ACC112 (cell line): ENCODE data around the gene WASHC2A.
"Not testable (repeated sequence)": the region's sequence is repeated elsewhere in the genome, so short reads cannot be mapped to it uniquely, and the experiment has no call there.

Experiments used
- H2AFZ ChIP-seq: fragments of 200-600 bp; sonication (generic); one replicate; pipeline ENCODE4 v1.6.0; 2017; ENCODE audit warnings: antibody characterized with exemption, low read length; ENCODE audit not compliant: unreplicated experiment
- H3K27ac ChIP-seq: fragments of 200-600 bp; sonication (generic); 2 replicates; pipeline ENCODE4 v1.5.1; 2014; ENCODE audit warnings: low read depth, mild to moderate bottlenecking, antibody characterized with exemption, low read length, moderate library complexity
- H3K27me3 ChIP-seq: fragments of 200-600 bp; sonication (generic); 2 replicates; pipeline ENCODE4 v1.6.1; 2014; ENCODE audit warnings: mild to moderate bottlenecking, antibody characterized with exemption, low read length, moderate library complexity, mixed read lengths; ENCODE audit not compliant: insufficient read depth
- H3K36me3 ChIP-seq: fragments of 200-600 bp; sonication (generic); 2 replicates; pipeline ENCODE4 v1.6.1; 2016; ENCODE audit warnings: mild to moderate bottlenecking, antibody characterized with exemption, low read length, moderate library complexity, mixed read lengths; ENCODE audit not compliant: insufficient read depth
- H3K4me1 ChIP-seq: fragments of 200-600 bp; sonication (generic); one replicate; pipeline ENCODE4 v1.6.1; 2016; ENCODE audit warnings: low read length, mixed read lengths; ENCODE audit not compliant: insufficient read depth, unreplicated experiment, control insufficient read depth
- H3K4me3 ChIP-seq: fragments of 200-600 bp; sonication (generic); 2 replicates; pipeline ENCODE4 v1.5.1; 2014; ENCODE audit warnings: mild to moderate bottlenecking, low read depth, low read length
- H3K79me2 ChIP-seq: fragments of 200-600 bp; sonication (generic); one replicate; pipeline ENCODE4 v1.6.0; 2016; ENCODE audit warnings: low read length; ENCODE audit not compliant: control insufficient read depth, unreplicated experiment, insufficient read depth

Gene WASHC2A

DNA sequence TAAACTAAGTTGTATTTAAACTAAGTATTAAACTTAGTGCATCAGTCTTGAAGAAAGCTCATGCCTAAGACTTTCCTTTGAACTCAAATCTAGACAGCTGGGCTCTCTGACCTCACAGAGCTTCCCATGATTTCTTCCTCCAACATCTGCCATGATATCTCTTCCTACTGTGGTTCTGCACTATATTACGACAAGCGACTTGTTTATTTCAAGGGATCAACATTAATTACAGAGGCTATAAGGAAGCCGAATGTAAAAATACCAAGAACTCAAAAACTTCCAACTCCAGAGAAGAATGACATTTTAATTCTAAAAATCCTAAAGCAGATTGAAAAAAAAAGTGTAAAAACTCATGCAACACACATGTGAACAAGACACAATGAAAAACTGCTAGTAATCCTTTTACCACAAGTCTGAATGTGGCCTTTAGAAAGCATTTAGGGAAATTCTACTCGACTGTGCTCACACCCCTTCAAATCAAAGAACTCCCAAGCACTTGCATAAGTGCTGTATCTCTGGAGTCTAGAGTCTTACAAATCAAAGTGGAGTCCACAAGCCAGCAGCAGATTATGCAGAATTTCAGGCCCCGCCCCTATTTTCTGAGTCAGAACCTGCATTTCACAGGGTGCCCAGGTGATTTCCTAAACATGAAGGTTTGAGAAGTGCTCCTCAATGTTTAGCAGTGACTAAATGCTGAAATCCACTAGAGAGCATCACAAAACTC lies 22.7 kb upstream of the WASHC2A start:
- Histone ChIP-seq H2AFZ (no peak overlapping the region), H3K4me3 (no peak overlapping the region), H3K79me2 (no peaks in the 10 kb centered on the region)

GRCh38 chr10:50046457-50046856 lies 21.3 kb upstream of the WASHC2A start:
- not testable (repeated sequence) for H3K27me3 ChIP-seq, H3K79me2 ChIP-seq, H3K27ac ChIP-seq, H2AFZ ChIP-seq, H3K4me1 ChIP-seq, H3K4me3 ChIP-seq, H3K36me3 ChIP-seq

More for the DNA sequence above, 22.7 kb upstream of the WASHC2A start:
- Histone ChIP-seq H3K36me3 (no peaks in the 10 kb centered on the region), H3K4me1 (no peaks in the 10 kb centered on the region), H3K27me3 (no peaks in the 10 kb centered on the region), H3K27ac (no peak overlapping the region)

DNA sequence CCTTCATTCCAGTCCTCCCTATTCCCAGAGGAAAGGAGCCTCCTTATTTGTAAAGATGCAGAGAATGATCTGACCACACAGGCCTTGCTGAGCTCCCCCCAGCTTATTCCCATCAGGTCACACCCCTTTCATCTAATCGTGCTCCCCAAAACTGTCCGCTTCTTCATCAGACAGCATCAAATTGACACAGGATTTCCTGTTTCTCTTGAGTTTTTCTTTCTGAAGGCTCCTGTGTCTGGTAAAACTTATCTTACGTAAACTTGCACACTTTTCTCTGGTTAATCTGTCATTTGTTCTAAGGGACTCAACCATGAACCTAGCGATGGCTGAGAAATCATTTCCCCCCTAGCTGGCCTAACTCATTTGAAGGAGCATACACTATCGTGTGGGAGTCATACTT lies 20.2 kb upstream of the WASHC2A start:
- not testable (repeated sequence) for H3K79me2 ChIP-seq, H3K36me3 ChIP-seq, H2AFZ ChIP-seq, H3K27me3 ChIP-seq, H3K4me3 ChIP-seq, H3K27ac ChIP-seq, H3K4me1 ChIP-seq

DNA sequence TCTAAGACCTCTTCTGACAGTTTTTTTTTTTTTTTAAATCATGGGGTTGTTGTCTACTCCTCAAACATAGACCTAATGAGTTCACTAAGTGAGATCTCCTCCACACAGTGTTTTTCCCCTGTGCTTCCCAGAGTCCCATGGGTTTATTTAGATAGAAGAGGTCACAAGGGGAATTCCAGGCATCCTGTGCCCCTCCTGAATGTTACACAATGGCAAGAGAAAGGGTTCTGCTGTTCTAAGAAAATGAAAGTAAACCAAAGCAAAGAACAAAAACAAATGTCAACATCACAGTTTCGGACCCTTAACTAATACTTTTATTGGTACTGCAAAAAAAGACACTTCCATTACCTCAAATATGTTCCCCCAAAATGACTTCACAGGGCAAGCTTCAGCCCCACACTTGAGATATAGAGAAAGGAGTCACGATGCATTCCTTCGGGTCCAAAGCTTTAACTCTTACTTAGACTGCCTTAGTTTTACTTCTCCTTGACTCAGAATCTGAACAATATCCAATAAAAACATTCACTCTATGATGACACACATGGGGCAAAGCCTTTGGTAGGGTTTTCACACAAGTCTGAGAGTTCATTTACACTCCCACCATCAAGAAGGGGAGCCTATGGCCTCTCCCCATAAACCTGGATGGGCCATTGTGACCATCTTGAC lies 15.6 kb upstream of the WASHC2A start:
- peak overlapping the region; percentile 71 for H3K4me3 ChIP-seq

DNA sequence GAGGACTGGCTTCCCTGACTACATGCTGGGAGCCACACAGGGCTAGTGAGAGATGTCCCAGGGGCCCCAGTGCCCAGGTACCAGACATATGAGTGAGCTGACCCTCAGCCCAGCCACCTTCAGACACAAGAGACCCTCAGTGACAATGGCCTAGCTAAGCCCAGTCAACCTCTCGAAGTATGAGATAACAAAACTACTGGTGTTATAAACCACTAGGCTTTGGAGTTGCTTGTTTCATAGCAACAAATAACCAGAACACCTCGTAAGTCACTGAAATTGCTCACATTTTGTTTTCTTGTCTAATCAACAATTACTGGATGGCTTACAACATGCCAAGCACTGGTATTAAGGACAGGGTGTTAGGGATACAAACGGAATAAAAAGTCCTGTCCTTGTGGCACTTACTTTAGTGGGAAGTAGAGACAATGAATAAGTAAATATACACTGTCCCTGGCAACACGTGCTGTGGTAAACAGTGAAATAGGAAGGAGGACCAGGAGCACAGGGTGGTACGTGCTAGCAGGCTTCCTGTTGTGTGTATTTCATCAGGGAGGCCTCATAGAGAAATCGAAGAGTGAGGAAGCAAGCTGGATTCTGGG lies 14.9 kb upstream of the WASHC2A start:
- H3K36me3 ChIP-seq, H3K27me3 ChIP-seq, H2AFZ ChIP-seq, H3K4me3 ChIP-seq, H3K79me2 ChIP-seq, H3K4me1 ChIP-seq: not testable (repeated sequence)
- peak overlapping the region; percentile 90 for H3K27ac ChIP-seq

More for the DNA sequence above, 15.6 kb upstream of the WASHC2A start:
- H2AFZ ChIP-seq, result peak overlapping the region; percentile 60
- H3K4me1 ChIP-seq, H3K79me2 ChIP-seq, H3K27me3 ChIP-seq, H3K36me3 ChIP-seq: not testable (repeated sequence)
- H3K27ac ChIP-seq, result peak overlapping the region; percentile 90

- not testable (repeated sequence) for H3K4me1 ChIP-seq, H3K79me2 ChIP-seq, H3K4me3 ChIP-seq, H3K27ac ChIP-seq, H3K36me3 ChIP-seq, H2AFZ ChIP-seq, H3K27me3 ChIP-seq
Observed at GRCh38 chr10:50055494-50056292, 12.1 kb upstream of the WASHC2A start.

GRCh38 chr10:50056654-50057053 lies 11.1 kb upstream of the WASHC2A start:
- H3K36me3 ChIP-seq, H3K27me3 ChIP-seq, H3K4me1 ChIP-seq, H2AFZ ChIP-seq, H3K27ac ChIP-seq, H3K4me3 ChIP-seq, H3K79me2 ChIP-seq: not testable (repeated sequence)

GRCh38 chr10:50058727-50059126 lies 9.0 kb upstream of the WASHC2A start:
- not testable (repeated sequence) for H3K4me3 ChIP-seq, H3K27ac ChIP-seq, H3K79me2 ChIP-seq, H3K36me3 ChIP-seq, H3K4me1 ChIP-seq, H3K27me3 ChIP-seq, H2AFZ ChIP-seq

- H3K27ac ChIP-seq, H3K4me1 ChIP-seq: not testable (repeated sequence)
- H2AFZ ChIP-seq, result peak overlapping the region; percentile 1
Observed at GRCh38 chr10:50059946-50060345, 7.8 kb upstream of the WASHC2A start.

DNA sequence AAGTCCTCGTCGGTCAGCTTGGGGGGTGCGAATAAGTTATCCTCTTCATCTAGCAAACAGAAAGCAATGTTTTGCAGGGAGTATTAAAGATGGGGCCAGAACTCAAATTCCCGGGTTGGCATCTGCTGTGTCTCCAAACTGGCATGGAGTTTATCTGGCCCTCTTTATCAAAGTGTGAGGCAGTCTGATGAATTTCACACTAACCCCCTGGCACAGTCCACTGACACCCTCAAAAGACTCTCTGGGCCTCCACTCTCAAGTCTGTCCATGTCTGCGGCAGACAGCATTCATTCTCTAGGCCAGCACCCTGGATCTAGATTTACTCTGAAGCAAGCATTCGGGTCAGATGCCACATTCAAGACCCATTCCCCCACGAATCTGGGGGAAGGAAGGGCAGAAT lies 6.2 kb upstream of the WASHC2A start:
- H3K36me3 ChIP-seq, H3K27ac ChIP-seq, H3K4me3 ChIP-seq, H3K79me2 ChIP-seq, H3K4me1 ChIP-seq, H2AFZ ChIP-seq, H3K27me3 ChIP-seq: not testable (repeated sequence)

More at GRCh38 chr10:50059946-50060345, 7.8 kb upstream of the WASHC2A start:
- H3K79me2 ChIP-seq, H3K4me3 ChIP-seq, H3K36me3 ChIP-seq, H3K27me3 ChIP-seq: not testable (repeated sequence)
